Loucy (cell line): ENCODE results near the gene SELENOI.
"Not testable (repeated sequence)": the region's sequence is repeated elsewhere in the genome, so short reads cannot be mapped to it uniquely, and the experiment has no call there.

ENCODE experiments used
- H2AFZ ChIP-seq: fragments of 200-600 bp; sonication (generic); 2 replicates; pipeline ENCODE4 v1.6.0; 2016; ENCODE audit warnings: antibody characterized with exemption, mild to moderate bottlenecking, low read length, moderate library complexity
- H3F3A ChIP-seq: fragments of 200-600 bp; 2 replicates; pipeline ENCODE4 v1.6.0; 2016; ENCODE audit warnings: antibody characterized with exemption, low read depth, mild to moderate bottlenecking
- H3K27me3 ChIP-seq: fragments of 200-600 bp; sonication (generic); 2 replicates; pipeline ENCODE4 v1.6.1; 2014; ENCODE audit warnings: low read length, mild to moderate bottlenecking; ENCODE audit not compliant: insufficient read depth, poor library complexity, severe bottlenecking
- H3K36me3 ChIP-seq: fragments of 200-600 bp; sonication (generic); 2 replicates; pipeline ENCODE4 v1.6.1; 2016; ENCODE audit warnings: low read length; ENCODE audit not compliant: insufficient read depth
- H3K4me1 ChIP-seq: fragments of 200-600 bp; sonication (generic); 2 replicates; pipeline ENCODE4 v1.5.1; 2014; ENCODE audit warnings: low read length, mild to moderate bottlenecking; ENCODE audit not compliant: insufficient read depth, poor library complexity, severe bottlenecking
- H3K4me2 ChIP-seq: fragments of 200-600 bp; sonication (generic); 2 replicates; pipeline ENCODE4 v1.6.0; 2014; ENCODE audit warnings: antibody characterized with exemption, low read length, low read depth, mild to moderate bottlenecking; ENCODE audit not compliant: poor library complexity, severe bottlenecking
- H3K4me3 ChIP-seq: fragments of 200-600 bp; sonication (generic); 2 replicates; pipeline ENCODE4 v1.5.1; 2014; ENCODE audit warnings: low read length, mild to moderate bottlenecking, mixed read lengths; ENCODE audit not compliant: poor library complexity, severe bottlenecking
- H3K79me2 ChIP-seq: fragments of 200-600 bp; sonication (generic); 2 replicates; pipeline ENCODE4 v1.6.1; 2014; ENCODE audit warnings: low read length; ENCODE audit not compliant: insufficient read depth
- H3K9ac ChIP-seq: fragments of 200-600 bp; sonication (generic); 2 replicates; pipeline ENCODE4 v1.6.0; 2014; ENCODE audit warnings: mild to moderate bottlenecking, low read depth, low read length, moderate library complexity; ENCODE audit not compliant: poor library complexity, severe bottlenecking
- H3K9me2 ChIP-seq: fragments of 200-600 bp; sonication (generic); replicated peaks from 2 replicates; pipeline ENCODE4 v1.6.1; 2016; ENCODE audit warnings: low read depth, low read length, mixed read lengths
- H3K9me3 ChIP-seq: fragments of 200-600 bp; sonication (generic); 2 replicates; pipeline ENCODE4 v1.6.1; 2014; ENCODE audit warnings: mild to moderate bottlenecking, antibody characterized with exemption, low read length, low read depth; ENCODE audit not compliant: insufficient read depth
- H4K20me1 ChIP-seq: fragments of 200-600 bp; sonication (generic); 2 replicates; pipeline ENCODE4 v1.6.0; 2014; ENCODE audit warnings: antibody characterized with exemption, low read length, mild to moderate bottlenecking; ENCODE audit not compliant: insufficient read depth, poor library complexity, severe bottlenecking
- EZH2phosphoT487 ChIP-seq: fragments of 200-600 bp; IDR thresholded peaks from 2 replicates; pipeline ENCODE4 v1.6.1; 2018; ENCODE audit warnings: antibody characterized with exemption, mild to moderate bottlenecking, moderate library complexity, borderline replicate concordance
- TF ChIP-seq, protein P1 (sequence below): fragments of 200-600 bp; sonication (generic); conservative IDR thresholded peaks from 2 replicates; pipeline ENCODE4 v1.5.1; 2014; ENCODE audit warnings: mild to moderate bottlenecking, antibody characterized with exemption, low read length

SELENOI gene

GRCh38 chr2:26352892-26353291 is 6.9 kb downstream of the SELENOI start:
- Histone ChIP-seq H2AFZ (no peak overlapping the region), H3K4me3 (no peak overlapping the region), H4K20me1 (peaks cover 69% of the 10 kb centered on the region), H3K36me3 (no peaks in the 10 kb centered on the region), H3K4me1 (peaks cover 52% of the 10 kb centered on the region), H3F3A (no peaks in the 10 kb centered on the region), H3K27me3 (no peaks in the 10 kb centered on the region), H3K4me2 (peak overlapping the region; percentile 15), H3K9ac (no peak overlapping the region), H3K79me2 (peaks cover 99% of the 10 kb centered on the region), H3K9me2 (no peaks in the 10 kb centered on the region), H3K9me3 (no peaks in the 10 kb centered on the region)
- no peak for TF ChIP-seq EZH2phosphoT487
- TF ChIP-seq, protein P1, sequence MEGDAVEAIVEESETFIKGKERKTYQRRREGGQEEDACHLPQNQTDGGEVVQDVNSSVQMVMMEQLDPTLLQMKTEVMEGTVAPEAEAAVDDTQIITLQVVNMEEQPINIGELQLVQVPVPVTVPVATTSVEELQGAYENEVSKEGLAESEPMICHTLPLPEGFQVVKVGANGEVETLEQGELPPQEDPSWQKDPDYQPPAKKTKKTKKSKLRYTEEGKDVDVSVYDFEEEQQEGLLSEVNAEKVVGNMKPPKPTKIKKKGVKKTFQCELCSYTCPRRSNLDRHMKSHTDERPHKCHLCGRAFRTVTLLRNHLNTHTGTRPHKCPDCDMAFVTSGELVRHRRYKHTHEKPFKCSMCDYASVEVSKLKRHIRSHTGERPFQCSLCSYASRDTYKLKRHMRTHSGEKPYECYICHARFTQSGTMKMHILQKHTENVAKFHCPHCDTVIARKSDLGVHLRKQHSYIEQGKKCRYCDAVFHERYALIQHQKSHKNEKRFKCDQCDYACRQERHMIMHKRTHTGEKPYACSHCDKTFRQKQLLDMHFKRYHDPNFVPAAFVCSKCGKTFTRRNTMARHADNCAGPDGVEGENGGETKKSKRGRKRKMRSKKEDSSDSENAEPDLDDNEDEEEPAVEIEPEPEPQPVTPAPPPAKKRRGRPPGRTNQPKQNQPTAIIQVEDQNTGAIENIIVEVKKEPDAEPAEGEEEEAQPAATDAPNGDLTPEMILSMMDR = no peak

- H3K27me3 ChIP-seq, H3K9me2 ChIP-seq, H3K4me2 ChIP-seq, H2AFZ ChIP-seq, H3K9me3 ChIP-seq, H3F3A ChIP-seq, H3K4me3 ChIP-seq, H3K36me3 ChIP-seq, H3K9ac ChIP-seq: not testable (repeated sequence)
- Histone ChIP-seq H4K20me1 (peaks cover 68% of the 10 kb centered on the region), H3K79me2 (peaks cover 99% of the 10 kb centered on the region), H3K4me1 (peaks cover 44% of the 10 kb centered on the region)
Measured at GRCh38 chr2:26354469-26354868, 8.5 kb downstream of the SELENOI start.

DNA sequence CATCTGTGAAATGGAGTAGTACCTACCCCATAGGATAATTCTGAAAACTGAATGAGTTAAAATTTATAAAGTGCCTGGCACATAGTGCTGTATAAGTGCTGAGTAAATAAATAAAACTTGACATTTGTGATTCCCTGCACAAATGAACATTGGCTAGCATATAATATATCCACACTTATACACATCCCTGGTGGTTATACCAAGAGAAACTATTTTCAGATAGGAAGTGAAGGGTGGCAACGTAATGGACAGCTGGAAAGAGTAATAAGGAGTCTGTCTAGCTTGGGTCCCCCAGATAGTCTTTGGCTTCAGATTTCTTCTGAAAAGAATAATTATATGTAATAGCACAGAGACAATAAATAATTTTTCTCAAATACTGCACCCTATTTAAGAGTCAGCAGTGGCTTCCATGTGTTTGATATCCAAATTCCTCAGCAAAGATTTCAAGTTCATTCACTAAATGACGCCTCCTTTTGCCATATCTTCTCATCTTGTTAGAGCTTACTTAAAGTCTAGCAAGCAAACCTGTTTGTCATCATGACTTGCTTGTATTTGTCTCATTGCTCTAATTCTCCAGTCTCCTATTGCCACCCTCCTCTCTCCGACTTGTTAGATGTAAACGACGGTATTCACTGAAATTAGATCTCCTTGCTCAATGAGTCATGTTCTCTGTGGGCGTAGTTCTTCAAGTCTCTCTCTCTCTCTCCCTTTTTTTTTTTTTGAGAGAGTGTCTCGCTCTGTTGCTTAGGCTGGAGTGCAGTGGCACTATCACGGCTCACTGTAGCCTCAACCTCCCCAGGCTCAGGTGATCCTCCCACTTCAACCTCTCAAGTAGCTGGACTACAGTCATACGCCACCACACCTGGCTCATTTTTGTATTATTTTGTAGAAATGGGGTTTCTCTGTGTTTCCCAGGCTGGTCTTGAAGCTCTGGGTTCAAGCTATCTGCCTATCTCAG is 9.4 kb downstream of the SELENOI start:
- Histone ChIP-seq H3K27me3 (no peaks in the 10 kb centered on the region), H3K4me1 (peaks cover 44% of the 10 kb centered on the region), H3F3A (no peaks in the 10 kb centered on the region), H3K9me2 (no peaks in the 10 kb centered on the region), H3K36me3 (no peaks in the 10 kb centered on the region; the same call in 1 of the 2 replicates), H3K4me3 (no peak overlapping the region), H4K20me1 (peaks cover 60% of the 10 kb centered on the region), H3K9ac (no peak overlapping the region), H3K4me2 (no peak overlapping the region), H3K79me2 (peaks cover 99% of the 10 kb centered on the region), H2AFZ (no peak overlapping the region), H3K9me3 (no peaks in the 10 kb centered on the region)
- TF ChIP-seq EZH2phosphoT487 = no peak
- TF ChIP-seq, protein P1 = no peak
